Cerebellar cortex (tissue), 1 donor: ENCODE data around the gene JAGN1.
"Not testable (repeated sequence)": the region's sequence is repeated elsewhere in the genome, so short reads cannot be mapped to it uniquely, and the experiment has no call there.

Source experiments
- DNase-seq: peaks from one replicate; pipeline ENCODE4 v3.0.0-alpha.2; 2015; ENCODE audit warnings: low spot score

Gene JAGN1

GRCh38 chr3:9898467-9899241, 8.2 kb downstream of the JAGN1 start:
- no peak for DNase-seq

DNA sequence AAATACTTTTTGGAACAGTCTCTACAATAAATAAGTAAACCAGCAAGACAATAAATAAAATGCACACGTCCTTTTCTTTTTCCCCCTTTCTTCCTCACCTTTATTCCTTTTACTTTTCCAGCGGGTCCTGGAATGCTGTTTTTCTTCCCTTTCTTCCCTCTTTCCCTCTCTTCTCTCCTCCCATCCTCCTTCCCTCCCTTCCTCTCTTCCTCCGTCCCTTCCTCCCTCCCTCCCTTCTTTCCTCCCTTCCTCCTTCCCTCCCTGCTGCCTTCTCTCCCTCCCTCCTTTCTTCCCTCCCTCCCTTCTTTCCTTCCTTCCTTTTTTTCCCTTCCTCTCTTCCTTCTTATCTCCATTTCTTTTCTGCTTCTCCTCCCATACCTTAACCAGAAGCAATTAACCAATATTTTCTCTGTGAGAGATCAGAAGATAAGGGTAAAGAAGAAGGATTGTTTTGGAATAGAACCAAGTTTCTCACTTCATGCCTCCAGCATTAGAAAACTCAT, 8.9 kb downstream of the JAGN1 start:
- no peak for DNase-seq

DNA sequence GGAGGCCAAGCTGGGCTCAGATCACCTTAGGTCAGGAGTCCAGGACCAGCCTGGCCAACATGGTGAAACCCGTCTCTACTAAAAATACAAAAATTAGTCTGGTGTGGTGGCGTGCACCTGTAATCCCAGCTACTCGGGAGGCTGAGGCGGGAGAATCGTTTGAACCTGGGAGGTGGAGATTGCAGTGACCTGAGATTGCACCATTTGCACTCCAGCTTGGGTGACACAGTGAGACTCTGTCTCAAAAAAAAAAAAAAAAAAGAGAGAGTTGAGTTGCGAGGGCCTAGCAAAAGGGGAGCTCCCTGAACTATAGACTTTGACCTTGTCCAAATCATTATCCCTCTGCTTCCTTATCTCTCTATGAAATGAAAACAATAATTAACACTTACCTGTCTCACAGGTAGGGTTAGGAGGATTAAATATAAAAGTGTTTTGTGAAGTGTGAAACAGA, 10.6 kb downstream of the JAGN1 start:
- DNase-seq: not testable (repeated sequence)

GRCh38 chr3:9901967-9902366, 11.6 kb downstream of the JAGN1 start:
- no peak for DNase-seq

DNA sequence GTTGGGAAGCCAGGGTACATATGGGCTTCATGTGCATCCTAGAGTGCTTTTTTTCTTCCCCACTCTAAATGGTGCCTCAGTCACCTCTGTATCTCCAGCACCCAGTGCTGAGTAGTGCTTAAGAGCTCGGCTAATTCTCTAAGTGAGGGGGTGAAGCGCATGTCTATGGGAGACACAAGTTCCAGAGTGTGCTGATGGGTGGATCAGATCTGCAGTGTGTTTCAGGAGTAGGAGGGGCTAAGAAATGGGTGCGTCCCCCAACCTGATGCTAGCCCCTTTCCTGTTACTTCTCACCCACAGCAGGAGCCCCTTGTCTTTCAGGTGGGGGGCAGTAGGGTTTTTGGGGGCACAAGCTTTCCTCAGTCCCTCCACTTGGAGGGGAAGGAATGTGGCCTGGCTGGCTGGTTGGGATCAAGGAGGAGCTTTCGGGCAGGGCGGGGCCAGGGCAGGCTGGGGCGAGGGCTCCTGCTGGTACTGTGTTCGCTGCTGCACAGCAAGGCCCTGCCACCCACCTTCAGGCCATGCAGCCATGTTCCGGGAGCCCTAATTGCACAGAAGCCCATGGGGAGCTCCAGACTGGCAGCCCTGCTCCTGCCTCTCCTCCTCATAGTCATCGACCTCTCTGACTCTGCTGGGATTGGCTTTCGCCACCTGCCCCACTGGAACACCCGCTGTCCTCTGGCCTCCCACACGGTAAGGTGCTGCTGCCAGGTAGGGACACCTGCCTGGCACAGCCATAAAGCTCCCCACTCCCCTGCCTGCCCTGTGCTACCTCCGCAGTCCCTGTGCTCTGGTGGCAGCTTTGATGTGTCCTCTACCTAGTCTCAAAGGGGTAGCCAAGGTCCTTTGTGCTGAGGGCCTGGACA, 12.2 kb downstream of the JAGN1 start, which contains the start of gene IL17RE:
TSS of gene IL17RE (plus strand) at position 477 of the 866 bp plus-strand sequence. CDS start at position 562, 85 bp downstream.
- peak; percentile 52 for DNase-seq

DNA sequence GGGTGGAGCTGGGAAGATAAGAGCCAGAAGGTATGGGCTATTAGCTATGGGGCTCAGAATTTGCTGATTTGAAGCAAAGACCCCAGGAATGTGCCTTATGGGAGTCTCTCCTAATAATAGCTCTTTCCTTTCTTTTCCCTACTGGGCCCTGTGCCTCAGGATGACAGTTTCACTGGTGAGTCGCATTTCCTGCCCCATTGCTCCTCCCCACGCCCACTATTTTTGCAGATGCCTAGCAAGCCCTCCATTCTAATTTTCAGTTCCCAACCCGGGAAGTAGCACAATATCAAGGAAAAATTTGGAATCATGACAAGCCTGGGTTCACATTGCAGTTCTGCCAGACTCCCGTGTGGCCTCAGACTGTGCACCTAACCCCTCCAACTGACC, 12.8 kb downstream of the JAGN1 start:
- peak; percentile 39 for DNase-seq

DNA sequence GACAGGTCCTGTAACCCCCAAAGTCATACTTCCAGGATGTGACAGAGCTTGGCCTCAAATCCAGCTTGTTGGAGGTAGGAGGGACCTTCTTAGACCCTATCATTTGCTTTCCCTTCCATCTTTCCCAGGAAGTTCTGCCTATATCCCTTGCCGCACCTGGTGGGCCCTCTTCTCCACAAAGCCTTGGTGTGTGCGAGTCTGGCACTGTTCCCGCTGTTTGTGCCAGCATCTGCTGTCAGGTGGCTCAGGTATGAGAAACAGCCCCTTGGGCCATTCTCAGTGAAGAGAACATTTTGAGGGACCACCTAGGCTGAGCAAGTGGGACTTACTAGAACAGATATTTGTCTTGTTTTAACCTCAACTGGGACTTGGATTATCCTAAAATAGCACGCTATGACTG, 13.5 kb downstream of the JAGN1 start:
- DNase-seq: no peak

GRCh38 chr3:9906480-9906879, 16.1 kb downstream of the JAGN1 start:
- no peak for DNase-seq

DNA sequence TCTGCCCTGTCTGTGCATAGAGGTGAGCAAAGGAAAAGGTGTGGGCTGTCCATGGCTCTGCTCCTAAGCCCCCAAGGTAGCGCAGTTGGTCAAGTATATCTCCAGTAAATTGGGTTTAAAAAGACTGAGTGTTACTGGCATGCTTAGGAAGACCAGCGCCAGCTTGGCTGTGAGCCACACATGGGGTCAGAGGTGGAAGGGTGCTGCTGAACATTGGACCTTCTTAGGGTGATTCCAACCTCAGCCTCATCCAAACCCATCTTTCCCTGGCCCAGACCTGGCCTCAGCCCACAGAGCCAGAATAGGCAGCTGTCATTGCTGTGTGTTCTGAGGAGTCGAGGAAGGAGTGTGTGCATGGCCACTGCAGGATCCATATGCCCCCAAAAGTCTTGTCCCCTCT, 17.9 kb downstream of the JAGN1 start:
- DNase-seq: no peak

DNA sequence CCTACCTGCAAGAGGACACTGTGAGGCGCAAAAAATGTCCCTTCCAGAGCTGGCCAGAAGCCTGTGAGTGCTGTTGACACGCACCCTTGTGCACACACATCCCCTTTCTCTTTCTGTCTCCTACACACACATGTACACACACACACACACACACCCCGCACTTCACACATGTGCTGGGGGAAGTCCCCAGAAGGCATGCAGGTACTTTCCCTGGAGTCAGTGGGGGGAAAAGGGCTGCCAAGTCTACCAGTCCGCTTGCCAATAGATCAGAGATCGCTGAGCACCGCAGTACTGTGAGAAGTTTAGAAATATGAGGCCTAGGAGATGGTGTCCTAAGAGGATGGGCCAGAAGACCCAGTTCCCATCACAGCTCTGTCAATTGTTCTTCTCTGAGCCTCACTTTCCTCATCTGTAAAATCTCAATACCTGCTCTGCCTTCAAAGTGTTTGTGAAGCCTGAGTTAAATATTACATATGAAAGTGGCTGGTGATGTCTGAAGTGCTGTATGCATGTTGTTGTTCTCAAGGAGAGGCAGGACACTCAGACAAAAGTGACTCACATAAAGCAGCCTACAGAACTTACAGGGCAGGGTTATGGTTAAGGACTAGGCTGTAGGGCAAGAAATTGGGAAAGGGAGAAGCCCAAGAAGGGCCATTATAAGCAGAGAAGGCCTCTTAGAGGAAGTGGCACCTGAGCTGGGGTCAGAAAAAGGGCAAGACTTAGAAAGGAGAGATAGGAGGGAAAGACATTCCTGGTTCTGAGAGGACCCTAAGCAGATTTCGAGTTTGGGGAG, 19.0 kb downstream of the JAGN1 start:
- DNase-seq: no peak

DNA sequence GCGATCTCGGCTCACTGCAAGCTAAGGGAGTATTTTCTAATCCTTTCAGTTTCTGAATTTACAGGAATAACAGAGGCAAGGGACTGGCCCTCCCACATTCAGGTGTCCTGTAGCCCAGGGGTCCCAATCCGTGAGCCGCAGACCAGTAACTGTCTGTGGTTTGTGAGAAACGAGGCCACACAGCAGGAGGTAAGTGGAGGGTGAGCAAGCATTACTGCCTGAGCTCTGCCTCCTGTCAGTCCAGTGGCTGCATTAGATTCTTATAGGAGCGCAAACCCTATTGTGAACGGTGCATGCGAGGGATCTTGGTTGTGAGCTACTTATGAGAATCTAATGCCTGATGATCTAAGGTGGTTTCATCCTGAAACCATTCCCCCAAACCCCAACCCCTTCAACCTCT, 21.5 kb downstream of the JAGN1 start:
- DNase-seq: no peak

- DNase-seq: no peak
Observed at GRCh38 chr3:9912294-9912935, 22.0 kb downstream of the JAGN1 start.

DNA sequence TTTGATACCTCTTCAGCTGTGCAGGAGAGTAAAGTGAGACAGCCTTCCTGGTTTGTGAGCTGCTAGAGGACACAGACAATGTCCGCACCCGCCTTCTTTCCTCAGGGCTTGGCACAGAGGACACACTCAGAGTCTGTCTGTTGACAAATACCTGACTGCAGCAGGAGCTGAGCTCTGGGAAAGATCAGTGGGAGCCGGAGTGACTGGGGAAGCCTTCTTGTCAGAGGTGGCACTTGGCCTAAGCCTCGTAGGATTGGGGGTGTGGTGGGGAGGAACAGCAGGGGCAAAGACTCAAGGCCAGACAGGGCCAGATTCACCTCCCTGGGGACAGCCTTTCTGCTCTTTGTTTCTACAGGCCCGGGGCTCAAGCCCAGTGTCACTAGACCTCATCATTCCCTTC, 23.2 kb downstream of the JAGN1 start:
- DNase-seq: no peak

GRCh38 chr3:9914011-9914410, 23.6 kb downstream of the JAGN1 start:
- DNase-seq: no peak

- DNase-seq: no peak
Observed at GRCh38 chr3:9914559-9915253, 24.3 kb downstream of the JAGN1 start.

GRCh38 chr3:9915254-9916141, 25.1 kb downstream of the JAGN1 start:
- DNase-seq: peak; percentile 65

GRCh38 chr3:9916346-9916733, 25.9 kb downstream of the JAGN1 start:
- DNase-seq: no peak

DNA sequence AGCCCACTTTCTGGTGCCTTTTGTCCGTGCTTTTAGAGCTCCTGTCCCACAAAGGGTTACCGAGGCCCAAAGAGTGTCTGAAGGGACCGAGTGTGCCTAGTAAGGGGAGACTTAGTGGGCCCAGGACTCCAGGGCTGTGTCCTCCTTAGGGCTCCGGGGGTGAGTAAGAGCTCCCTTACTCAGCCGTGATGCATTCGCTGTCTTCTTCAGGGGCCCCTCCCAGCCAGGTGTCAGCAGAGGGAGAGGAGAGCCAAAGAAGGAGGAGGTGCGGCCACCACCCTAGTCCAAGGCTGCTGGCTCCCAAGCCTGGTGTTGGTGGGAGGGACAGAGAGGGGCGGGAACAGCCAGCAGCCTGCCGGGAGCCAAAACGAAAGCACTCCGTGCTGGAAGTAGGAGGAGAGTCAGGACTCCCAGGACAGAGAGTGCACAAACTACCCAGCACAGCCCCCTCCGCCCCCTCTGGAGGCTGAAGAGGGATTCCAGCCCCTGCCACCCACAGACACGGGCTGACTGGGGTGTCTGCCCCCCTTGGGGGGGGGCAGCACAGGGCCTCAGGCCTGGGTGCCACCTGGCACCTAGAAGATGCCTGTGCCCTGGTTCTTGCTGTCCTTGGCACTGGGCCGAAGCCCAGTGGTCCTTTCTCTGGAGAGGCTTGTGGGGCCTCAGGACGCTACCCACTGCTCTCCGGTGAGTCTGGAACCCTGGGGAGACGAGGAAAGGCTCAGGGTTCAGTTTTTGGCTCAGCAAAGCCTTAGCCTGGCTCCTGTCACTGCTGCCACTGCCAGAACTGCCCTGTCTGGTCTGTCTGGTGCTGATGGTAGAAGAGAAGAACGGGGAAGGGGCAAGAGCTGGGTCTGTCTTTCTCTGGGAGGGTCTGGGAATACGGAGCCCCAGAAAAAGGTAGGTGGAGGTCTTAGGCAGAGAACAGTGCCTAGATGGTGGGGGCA, 26.6 kb downstream of the JAGN1 start, which contains the start of gene IL17RC:
TSS of gene IL17RC (plus strand) at position 365 of the 947 bp plus-strand sequence. CDS start at position 583, 218 bp downstream.
- peak; percentile 85 for DNase-seq

DNA sequence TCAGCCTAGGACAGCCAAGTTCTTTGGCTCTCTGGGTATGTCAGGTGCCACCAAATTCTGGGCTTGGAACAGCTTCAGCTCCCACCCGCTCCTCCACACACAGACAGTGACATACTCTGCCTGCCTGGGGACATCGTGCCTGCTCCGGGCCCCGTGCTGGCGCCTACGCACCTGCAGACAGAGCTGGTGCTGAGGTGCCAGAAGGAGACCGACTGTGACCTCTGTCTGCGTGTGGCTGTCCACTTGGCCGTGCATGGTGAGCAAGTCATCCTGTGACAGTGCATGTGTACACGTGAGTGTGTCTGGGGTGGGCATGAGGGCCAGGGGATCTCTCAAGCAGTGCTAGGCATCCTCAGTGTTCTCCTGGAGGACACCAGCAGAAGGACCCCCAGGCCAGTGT, 27.4 kb downstream of the JAGN1 start:
- no peak for DNase-seq
